WTC11 (cell line): ENCODE data around the gene ADD2. TPM values are rescaled to one million over a fixed set of nuclear protein-coding genes. Genes with fewer than 3 reads are reported as not detected.

ENCODE experiments used
- ATAC-seq: fragments of 200-7000 bp; cut with Tn5 transposase; 2 replicates; pipeline ENCODE4 v1.10.0; 2021; ENCODE audit warnings: mild to moderate bottlenecking, moderate library complexity
- CTCF ChIA-PET: fragments of 300-600 bp; sonication (Branson Sonifier 250); formaldehyde crosslinking; loops from one replicate; lab custom pipeline; 2021; ENCODE audit warnings: antibody characterized with exemption; lab: Charles Lee
- POLR2A ChIA-PET: fragments of 350-600 bp; sonication (Branson Sonifier 250); formaldehyde crosslinking; loops from one replicate; lab custom pipeline; 2021; ENCODE audit warnings: antibody characterized with exemption; lab: Charles Lee
- DNase-seq: peaks from one replicate; pipeline ENCODE4 v3.0.0; 2021; ENCODE audit warnings: low spot score
- H3K27ac Mint-ChIP-seq: 2 replicates; pipeline ENCODE4 v1.8.0; 2021; ENCODE audit warnings: mixed read lengths
- H3K27me3 Mint-ChIP-seq: 2 replicates; pipeline ENCODE4 v1.8.0; 2021; ENCODE audit warnings: low read depth, mild to moderate bottlenecking, moderate library complexity, mixed read lengths
- H3K36me3 Mint-ChIP-seq: 2 replicates; pipeline ENCODE4 v1.8.0; 2021; ENCODE audit warnings: mixed read lengths
- H3K4me1 Mint-ChIP-seq: 2 replicates; pipeline ENCODE4 v1.8.0; 2022; ENCODE audit warnings: mixed read lengths
- H3K4me3 Mint-ChIP-seq: 2 replicates; pipeline ENCODE4 v1.8.0; 2021; ENCODE audit warnings: mild to moderate bottlenecking, moderate library complexity, mixed read lengths
- H3K9me3 Mint-ChIP-seq: 2 replicates; pipeline ENCODE4 v1.8.0; 2021; ENCODE audit warnings: mixed read lengths
- AFF4 ChIP-seq: sonication (generic); formaldehyde crosslinking; IDR thresholded peaks from 2 replicates; pipeline ENCODE4 v1.8.1; 2023; ENCODE audit warnings: mild to moderate bottlenecking, missing genetic modification reagents, borderline replicate concordance
- AR ChIP-seq: fragments of 250-450 bp; sonication (Bioruptor Pico); IDR thresholded peaks from 2 replicates; pipeline ENCODE4 v1.9.0; 2021; ENCODE audit warnings: mild to moderate bottlenecking
- CDX4 ChIP-seq: fragments of 250-450 bp; sonication (Bioruptor Pico); IDR thresholded peaks from 2 replicates; pipeline ENCODE4 v1.9.0; 2021; ENCODE audit warnings: moderate library complexity, mild to moderate bottlenecking, inconsistent platforms, borderline replicate concordance
- CTCF ChIP-seq: fragments of 200-600 bp; IDR thresholded peaks from 2 replicates; pipeline ENCODE4 v1.8.0; 2022; ENCODE audit warnings: antibody characterized with exemption
- E2F4 ChIP-seq: sonication (generic); formaldehyde crosslinking; IDR thresholded peaks from 2 replicates; pipeline ENCODE4 v1.8.1; 2022; ENCODE audit warnings: low read depth, mild to moderate bottlenecking, moderate library complexity, missing genetic modification reagents, borderline replicate concordance
- E2F5 ChIP-seq: sonication (generic); formaldehyde crosslinking; IDR thresholded peaks from 2 replicates; pipeline ENCODE4 v1.8.1; 2022; ENCODE audit warnings: mild to moderate bottlenecking, moderate library complexity, missing genetic modification reagents
- JUN ChIP-seq: sonication (generic); formaldehyde crosslinking; IDR thresholded peaks from 2 replicates; pipeline ENCODE4 v1.8.0; 2023; ENCODE audit warnings: mild to moderate bottlenecking, missing genetic modification reagents
- MAX ChIP-seq: sonication (generic); formaldehyde crosslinking; IDR thresholded peaks from 2 replicates; pipeline ENCODE4 v1.8.0; 2022; ENCODE audit warnings: mild to moderate bottlenecking, missing genetic modification reagents
- NR2C2 ChIP-seq: sonication (generic); formaldehyde crosslinking; IDR thresholded peaks from 2 replicates; pipeline ENCODE4 v1.8.0; 2022; ENCODE audit warnings: mild to moderate bottlenecking, missing genetic modification reagents
- SMAD3 ChIP-seq: sonication (generic); formaldehyde crosslinking; IDR thresholded peaks from 2 replicates; pipeline ENCODE4 v1.8.0; 2022; ENCODE audit warnings: missing genetic modification reagents, mild to moderate bottlenecking, borderline replicate concordance
- ZBTB21 ChIP-seq: sonication (generic); formaldehyde crosslinking; IDR thresholded peaks from 2 replicates; pipeline ENCODE4 v1.8.1; 2023; ENCODE audit warnings: mild to moderate bottlenecking, missing genetic modification reagents, borderline replicate concordance
- ZNF263 ChIP-seq: sonication (generic); formaldehyde crosslinking; IDR thresholded peaks from 2 replicates; pipeline ENCODE4 v1.8.1; 2022; ENCODE audit warnings: low read depth, mild to moderate bottlenecking, moderate library complexity, missing genetic modification reagents
- total RNA-seq: library from RNA; stranded (reverse); gene quantifications from 3 replicates; pipeline ENCODE4 v1.2.3, GENCODE V29; 2021

ADD2 gene
- total RNA-seq, 1 experiment from 2014 or later, result 196 TPM

- no peak for TF ChIP-seq AFF4 (CRISPR knock-in tag)
These were observed 56.8 kb downstream of the ADD2 start (continued) for GRCh38 chr2:70711191-70711590.

GRCh38 chr2:70710038-70710690, 57.8 kb downstream of the ADD2 start:
- POLR2A ChIA-PET, result interaction anchor here (1.2 to 1.6 kb wide), 2 partner anchors 14 to 58 kb away, joined by 3 to 5 read pairs; partner anchors contain the start of gene ADD2
- Mint-ChIP-seq H3K4me3 (no peak overlapping the region), H3K9me3 (no peaks in the 10 kb centered on the region)
- CTCF ChIA-PET, result interaction anchor here (1.0 to 2.0 kb wide), 2 partner anchors 24 to 58 kb away, joined by 6 to 7 read pairs; partner anchors contain the start of gene ADD2
- TF ChIP-seq ZNF263 (CRISPR knock-in tag), result no peak
- TF ChIP-seq, all 79 proteins: peak for 0
- ATAC-seq (peak; percentile 45), DNase-seq (no peak)
- peak overlapping the region; percentile 84 for H3K27ac Mint-ChIP-seq
- H3K4me1 Mint-ChIP-seq, result peaks cover 62% of the 10 kb centered on the region
- H3K36me3 Mint-ChIP-seq, result peaks cover 62% of the 10 kb centered on the region
- no peaks in the 10 kb centered on the region for H3K27me3 Mint-ChIP-seq

GRCh38 chr2:70709275-70710037, 58.5 kb downstream of the ADD2 start:
- Mint-ChIP-seq H3K4me1 (peaks cover 57% of the 10 kb centered on the region), H3K4me3 (no peak overlapping the region), H3K9me3 (no peaks in the 10 kb centered on the region), H3K27me3 (no peaks in the 10 kb centered on the region), H3K27ac (peak overlapping the region; percentile 84), H3K36me3 (peaks cover 64% of the 10 kb centered on the region)
- POLR2A ChIA-PET, result no interaction called here
- no peak for ATAC-seq
- CTCF ChIA-PET, result interaction anchor here (1.0 kb wide), 1 partner anchor 23 kb away, joined by 7 read pairs; no protein-coding TSS in a partner anchor
- no peak for TF ChIP-seq SMAD3 (CRISPR knock-in tag)
- TF ChIP-seq CDX4, result no peak
- TF ChIP-seq JUN (CRISPR knock-in tag), result no peak
- no peak for TF ChIP-seq E2F4 (CRISPR knock-in tag)
- TF ChIP-seq E2F5 (CRISPR knock-in tag), result no peak
- TF ChIP-seq CTCF, result no peak
- no peak for TF ChIP-seq AR (CRISPR knock-in tag)
- TF ChIP-seq NR2C2 (CRISPR knock-in tag), result no peak
- TF ChIP-seq ZBTB21, result no peak
- no peak for TF ChIP-seq MAX (CRISPR knock-in tag)
- DNase-seq, result no peak
